H1 (cell line): ENCODE measurements around the gene RAB3D. TPM values are rescaled to one million over a fixed set of nuclear protein-coding genes. Genes with fewer than 3 reads are reported as not detected.

Source experiments
- CTCF ChIA-PET: fragments of 300-600 bp; sonication (Branson Sonifier 250); formaldehyde crosslinking; loops from one replicate; lab custom pipeline; 2021; ENCODE audit not compliant: partially characterized antibody; lab: Charles Lee
- POLR2A ChIA-PET: fragments of 300-600 bp; sonication (Branson Sonifier 250); formaldehyde crosslinking; loops from one replicate; lab custom pipeline; 2021; ENCODE audit warnings: inconsistent platforms; ENCODE audit not compliant: partially characterized antibody; lab: Charles Lee
- DNase-seq, 2 experiments: peaks; one replicate each; pipeline versions ENCODE4 v3.0.0 to v3.0.0-alpha.2; 2010 to 2022; ENCODE audit warnings: low spot score in 2 of 2, low read depth in 1 of 2, mixed read lengths in 1 of 2
- FAIRE-seq: peaks from 2 replicates; lab custom pipeline; 2011; peaks lifted over from hg19 to GRCh38; lab: Jason Lieb, UNC
- H2AFZ ChIP-seq: 2 replicates; pipeline ENCODE4 v1.8.1; 2012; ENCODE audit warnings: low read length, inconsistent platforms
- H2AK5ac ChIP-seq: 2 replicates; pipeline ENCODE4 v1.6.1; 2013; ENCODE audit warnings: low read depth, low read length
- H2BK120ac ChIP-seq: replicated peaks from 2 replicates; pipeline ENCODE3; 2013; ENCODE audit warnings: low read depth, low read length, inconsistent platforms
- H2BK12ac ChIP-seq: 2 replicates; pipeline ENCODE4 v1.6.1; 2013; ENCODE audit warnings: low read depth, low read length
- H2BK15ac ChIP-seq: 2 replicates; pipeline ENCODE4 v1.6.1; 2013; ENCODE audit warnings: low read length
- H2BK20ac ChIP-seq: 2 replicates; pipeline ENCODE4 v1.6.1; 2013; ENCODE audit warnings: low read length
- H2BK5ac ChIP-seq: 2 replicates; pipeline ENCODE4 v1.6.1; 2013; ENCODE audit warnings: low read depth, low read length
- H3K14ac ChIP-seq: 2 replicates; pipeline ENCODE4 v1.6.1; 2013; ENCODE audit warnings: inconsistent platforms; ENCODE audit not compliant: insufficient read length
- H3K18ac ChIP-seq: 2 replicates; pipeline ENCODE4 v1.6.1; 2013; ENCODE audit warnings: low read length; ENCODE audit errors: extremely low read depth
- H3K23ac ChIP-seq: 2 replicates; pipeline ENCODE4 v1.6.1; 2013; ENCODE audit warnings: inconsistent platforms; ENCODE audit not compliant: insufficient read length
- H3K23me2 ChIP-seq: 2 replicates; pipeline ENCODE4 v1.6.1; 2013; ENCODE audit warnings: low read depth, low read length
- H3K27ac ChIP-seq: 2 replicates; pipeline ENCODE4 v1.6.1; 2011; ENCODE audit warnings: low read depth, low read length, inconsistent platforms
- H3K27me3 ChIP-seq, 4 experiments: replicated peaks in 1 of 4; 1 replicate in 1 of 4; 2 replicates in 3 of 4; pipeline versions ENCODE4 v1.6.1 to v1.8.1; 2011 to 2013; ENCODE audit warnings: low read length in 3 of 4, mild to moderate bottlenecking in 3 of 4, inconsistent platforms in 2 of 4, mixed read lengths in 2 of 4, moderate library complexity in 1 of 4; ENCODE audit not compliant: control insufficient read depth in 3 of 4, insufficient read depth in 3 of 4; ENCODE audit errors: extremely low read depth in 1 of 4
- H3K36me3 ChIP-seq, 4 experiments: 2 replicates each; pipeline versions ENCODE4 v1.6.1 to v1.8.1; 2011 to 2013; ENCODE audit warnings: mild to moderate bottlenecking in 4 of 4, low read length in 3 of 4, moderate library complexity in 2 of 4, control low read depth in 1 of 4, inconsistent platforms in 1 of 4; ENCODE audit not compliant: insufficient read depth in 4 of 4, control insufficient read depth in 2 of 4
- H3K4ac ChIP-seq: replicated peaks from 2 replicates; pipeline ENCODE3; 2013; ENCODE audit warnings: low read length, low read depth, mixed read lengths, inconsistent platforms; ENCODE audit not compliant: insufficient read length
- H3K4me1 ChIP-seq, 4 experiments: replicated peaks in 1 of 4; 1 replicate in 1 of 4; 2 replicates in 3 of 4; pipeline versions ENCODE4 v1.6.1 to v1.8.1; 2011 to 2013; ENCODE audit warnings: low read length in 3 of 4, inconsistent platforms in 2 of 4, mixed read lengths in 1 of 4; ENCODE audit not compliant: insufficient read depth in 4 of 4, control insufficient read depth in 3 of 4
- H3K4me2 ChIP-seq, 2 experiments: 2 replicates each; pipeline versions ENCODE4 v1.6.1 to v1.8.1; 2011 to 2013; ENCODE audit warnings: low read depth in 2 of 2, low read length in 2 of 2, control low read depth in 1 of 2, inconsistent platforms in 1 of 2, mild to moderate bottlenecking in 1 of 2; ENCODE audit not compliant: insufficient read depth in 1 of 2
- H3K4me3 ChIP-seq, 4 experiments: fragments of 200-600, 300-600 bp in 1 of 4; sonication (generic), shearing (Covaris generic), sonication (Bioruptor Twin) in 1 of 4; 2 replicates each; pipeline versions ENCODE4 v1.5.1 to v1.8.1; 2011 to 2016; ENCODE audit warnings: low read length in 4 of 4, low read depth in 3 of 4, control low read depth in 2 of 4, inconsistent platforms in 2 of 4, mild to moderate bottlenecking in 2 of 4, mixed read lengths in 1 of 4, moderate library complexity in 1 of 4; ENCODE audit not compliant: insufficient read depth in 2 of 4; ENCODE audit errors: extremely low read depth in 1 of 4
- H3K56ac ChIP-seq: replicated peaks from 2 replicates; pipeline ENCODE3; 2013; ENCODE audit warnings: low read depth, mild to moderate bottlenecking, mixed read lengths, low read length, inconsistent platforms; ENCODE audit not compliant: insufficient read length
- H3K79me1 ChIP-seq: 2 replicates; pipeline ENCODE4 v1.6.1; 2013; ENCODE audit warnings: low read depth, low read length, control low read depth
- H3K79me2 ChIP-seq, 2 experiments: 2 replicates each; pipeline versions ENCODE4 v1.6.1 to v1.8.1; 2012 to 2013; ENCODE audit warnings: low read length in 2 of 2, mild to moderate bottlenecking in 2 of 2, inconsistent platforms in 1 of 2; ENCODE audit not compliant: insufficient read depth in 2 of 2, control insufficient read depth in 1 of 2
- H3K9ac ChIP-seq, 4 experiments: replicated peaks in 1 of 4; 1 replicate in 1 of 4; 2 replicates in 3 of 4; pipeline versions ENCODE4 v1.6.1 to v1.8.1; 2011 to 2013; ENCODE audit warnings: low read depth in 3 of 4, low read length in 3 of 4, control low read depth in 2 of 4, mild to moderate bottlenecking in 2 of 4, moderate library complexity in 2 of 4, inconsistent platforms in 1 of 4; ENCODE audit errors: extremely low read depth in 1 of 4
- H3K9me3 ChIP-seq, 2 experiments: 2 replicates each; pipeline versions ENCODE4 v1.6.1 to v1.8.1; 2012 to 2013; ENCODE audit warnings: mild to moderate bottlenecking in 2 of 2, moderate library complexity in 2 of 2, control low read depth in 1 of 2, inconsistent platforms in 1 of 2, low read depth in 1 of 2, low read length in 1 of 2, mixed read lengths in 1 of 2; ENCODE audit not compliant: insufficient read depth in 2 of 2
- H4K20me1 ChIP-seq, 2 experiments: replicated peaks in 1 of 2; 2 replicates each; pipeline versions ENCODE3 to v1.8.1; 2011 to 2013; ENCODE audit warnings: inconsistent platforms in 2 of 2, low read length in 2 of 2, mild to moderate bottlenecking in 1 of 2; ENCODE audit not compliant: insufficient read depth in 2 of 2, control insufficient read depth in 1 of 2
- H4K5ac ChIP-seq: 2 replicates; pipeline ENCODE4 v1.6.1; 2013; ENCODE audit warnings: low read length, low read depth, mixed read lengths, inconsistent platforms; ENCODE audit not compliant: insufficient read length
- H4K8ac ChIP-seq: 2 replicates; pipeline ENCODE4 v1.8.0; 2013; ENCODE audit warnings: mild to moderate bottlenecking, moderate library complexity, low read length, inconsistent platforms; ENCODE audit not compliant: insufficient read depth; ENCODE audit errors: extremely low read depth
- H4K91ac ChIP-seq: replicated peaks from 2 replicates; pipeline ENCODE3; 2013; ENCODE audit warnings: low read length, mixed read lengths, inconsistent platforms; ENCODE audit not compliant: insufficient read length
- CEBPB ChIP-seq: IDR thresholded peaks from 2 replicates; pipeline ENCODE4 v1.6.1; 2012; ENCODE audit warnings: low read depth, low read length
- KDM1A ChIP-seq: fragments of 200-600, 300-600 bp; sonication (generic); IDR thresholded peaks from 2 replicates; pipeline ENCODE4 v1.7.1; 2016; ENCODE audit warnings: mild to moderate bottlenecking, low read length, borderline replicate concordance
- SP2 ChIP-seq: IDR thresholded peaks from 2 replicates; pipeline ENCODE4 v1.6.1; 2012; ENCODE audit warnings: mild to moderate bottlenecking, low read length, inconsistent platforms
- WGBS, 2 experiments: shearing (Covaris generic) in 1 of 2; methylation state at CpG; one replicate each; pipeline versions ENCODE4 v1.1.6 to v1.1.7; 2013 to 2015; ENCODE audit warnings: low lambda C conversion rate in 2 of 2, mixed read lengths in 2 of 2, inconsistent platforms in 1 of 2, low coverage in 1 of 2, missing lambda C conversion rate in 1 of 2; ENCODE audit not compliant: insufficient replicate concordance in 2 of 2, insufficient coverage in 1 of 2, insufficient read length in 1 of 2; ENCODE audit errors: extremely low coverage in 1 of 2, missing lambda C conversion rate in 1 of 2; 5-methylcytosine and 5-hydroxymethylcytosine counted together
- polyA plus RNA-seq, 7 experiments: library from polyadenylated mRNA; depleted of rRNA in 3 of 7; stranded (reverse) in 5 of 7; unstranded in 2 of 7; fragments of >200 nt in 5 of 7; fragments of 200-250 nt in 2 of 7; gene quantifications; 1 replicate in 5 of 7; 2 replicates in 1 of 7; 4 replicates in 1 of 7; pipeline versions ENCODE4 v1.2.1 to v1.2.3, GENCODE V29; 2011 to 2013; ENCODE audit warnings: missing spikeins in 2 of 7, mixed read lengths in 2 of 7
- total RNA-seq: library from RNA; stranded (reverse); fragmentation: NEBNext Ultra II Directional; extraction: Animal tissue kit (Norgen Biotek cat#: 25700); gene quantifications from 2 replicates; pipeline ENCODE4 v1.2.1, GENCODE V29; 2021

RAB3D gene
- total and polyA plus RNA-seq, 2 of the 8 experiments (the other 6 are each of a cell fraction or from before 2014, with no cell fraction given), result 17.8 to 23.8 TPM

GRCh38 chr19:11330127-11330526 lies 9.3 kb downstream of the RAB3D start:
- Histone ChIP-seq H2AK5ac (no peak overlapping the region), H3K4me2 (no peak overlapping the region), H3K18ac (no peak overlapping the region), H3K23me2 (no peaks in the 10 kb centered on the region), H3K27me3 (no peaks in the 10 kb centered on the region), H3K9ac (no peak overlapping the region), H2BK5ac (no peak overlapping the region), H3K4me3 (no peak overlapping the region), H2BK15ac (no peak overlapping the region), H3K56ac (no peak overlapping the region), H2BK120ac (no peak overlapping the region), H3K79me2 (no peaks in the 10 kb centered on the region), H2AFZ (no peak overlapping the region), H3K36me3 (peaks cover 0 to 6% (median under 1%) of the 10 kb centered on the region in 4 experiments; a peak in 3 of 8 replicates), H3K14ac (no peak overlapping the region), H4K8ac (no peak overlapping the region), H2BK12ac (no peak overlapping the region), H4K91ac (no peak overlapping the region), H4K20me1 (no peaks in the 10 kb centered on the region), H3K9me3 (no peaks in the 10 kb centered on the region), H3K4me1 (no peaks in the 10 kb centered on the region), H3K27ac (no peak overlapping the region), H3K23ac (no peak overlapping the region), H4K5ac (no peak overlapping the region), H3K4ac (no peak overlapping the region), H3K79me1 (no peaks in the 10 kb centered on the region), H2BK20ac (no peak overlapping the region)
- ChIA-PET POLR2A (no interaction called here), CTCF (interaction anchor here (1.8 kb wide), 1 partner anchor 11 kb away, joined by 4 read pairs; no protein-coding TSS in a partner anchor)
- no peak for FAIRE-seq
- TF ChIP-seq SP2 (no peak), KDM1A (no peak), CEBPB (no peak)
- no peak for DNase-seq
- 88% methylated on average over 4 of the region's 4 CpGs; no CpG with 5 or more reads in 1 of the 2 experiments for WGBS, 2 experiments
